NAMALWA (cell line): ENCODE results near the gene ZNF367.
A peak's percentile ranks its signal among the peaks of the same experiment; 100 is the strongest.

Experiments used
- DNase-seq: peaks from one replicate; pipeline ENCODE4 v3.0.0-alpha.2; 2015; ENCODE audit warnings: low spot score

ZNF367 gene

DNA sequence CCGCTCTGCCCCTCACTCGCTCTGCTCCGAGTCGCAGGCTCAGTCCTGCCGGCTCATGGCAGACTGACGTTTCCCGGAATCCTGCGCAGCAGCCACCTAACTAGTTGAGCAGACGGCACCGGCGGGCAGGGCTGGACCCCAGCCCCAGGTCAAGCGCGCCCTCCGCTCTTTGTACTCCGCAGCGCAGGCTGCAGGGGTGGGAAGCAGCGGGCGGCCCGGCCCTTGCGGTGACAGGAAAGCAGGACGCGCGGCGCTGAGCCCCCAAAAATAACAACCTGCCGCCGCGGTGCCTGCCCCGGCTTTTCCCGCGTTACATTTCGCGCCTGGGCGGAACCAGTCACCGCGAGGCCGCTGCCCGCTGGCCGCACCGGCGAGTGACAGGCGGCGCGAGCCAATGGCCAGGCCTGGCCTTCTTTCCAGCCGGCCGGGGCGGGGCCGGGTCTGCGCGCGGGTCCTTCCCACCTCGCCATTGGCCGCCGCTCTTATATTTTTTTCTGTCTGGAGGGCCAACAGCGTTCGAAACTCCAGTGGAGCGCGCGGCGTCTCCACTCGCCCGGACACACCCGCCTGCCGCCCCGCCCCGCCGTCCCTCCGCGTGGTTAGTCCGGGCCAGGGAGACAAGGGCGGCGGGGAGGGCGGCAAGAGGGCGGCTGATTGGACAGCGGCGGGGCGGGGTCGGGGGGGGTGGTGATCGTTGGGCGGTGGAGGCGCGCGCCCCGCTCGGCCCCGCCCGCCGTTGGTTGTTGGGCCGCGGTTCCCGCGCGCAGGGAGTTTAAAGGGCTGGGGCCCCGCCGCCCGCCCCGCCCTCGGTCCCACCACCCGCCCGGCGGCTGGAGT, at the start of gene ZNF367:
Gene ZNF367 (minus strand): TSS at position 288 of the 837 bp plus-strand sequence. CDS start 338 bp downstream, outside the sequence.
- DNase-seq, result peak; percentile 97

DNA sequence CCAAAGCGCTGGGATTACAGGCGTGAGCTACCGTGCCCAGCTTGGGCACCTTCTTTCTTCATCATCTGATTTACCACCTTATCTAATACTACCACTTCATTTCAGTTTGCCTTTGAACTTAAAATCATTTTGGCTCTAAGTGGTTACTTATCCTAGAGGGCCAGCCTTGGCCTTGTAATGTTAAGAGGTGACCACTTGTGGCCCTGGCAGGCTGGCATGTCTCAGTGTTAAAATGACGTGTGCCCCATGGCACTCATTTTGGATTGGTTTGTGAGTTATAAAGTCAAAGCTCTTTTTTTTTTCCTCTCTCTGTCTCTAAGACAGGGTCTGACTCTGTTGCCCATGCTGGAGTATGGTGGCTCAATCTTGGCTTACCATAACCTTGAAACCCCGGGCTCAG, 49.6 kb upstream of the ZNF367 start:
- no peak for DNase-seq

DNA sequence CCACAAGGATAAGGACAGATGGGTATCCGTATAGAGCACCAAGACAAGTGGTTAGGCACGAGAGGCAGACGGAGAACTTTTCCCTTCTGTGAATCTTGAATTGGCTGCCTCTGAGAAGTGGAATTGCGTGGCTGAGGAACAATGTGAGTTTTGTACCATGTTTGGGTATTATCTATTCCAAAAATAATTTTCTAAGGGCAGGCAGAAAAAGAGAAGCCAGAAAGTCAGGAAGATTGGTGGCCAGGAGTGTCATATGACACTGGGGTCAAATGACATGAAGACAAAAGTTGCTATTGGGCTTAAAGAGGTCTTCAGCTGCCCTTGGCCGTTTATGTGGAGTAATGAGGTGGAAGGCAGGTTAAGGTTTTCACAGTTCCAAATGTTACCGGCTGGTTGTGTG, 46.3 kb upstream of the ZNF367 start:
- DNase-seq, result no peak

DNA sequence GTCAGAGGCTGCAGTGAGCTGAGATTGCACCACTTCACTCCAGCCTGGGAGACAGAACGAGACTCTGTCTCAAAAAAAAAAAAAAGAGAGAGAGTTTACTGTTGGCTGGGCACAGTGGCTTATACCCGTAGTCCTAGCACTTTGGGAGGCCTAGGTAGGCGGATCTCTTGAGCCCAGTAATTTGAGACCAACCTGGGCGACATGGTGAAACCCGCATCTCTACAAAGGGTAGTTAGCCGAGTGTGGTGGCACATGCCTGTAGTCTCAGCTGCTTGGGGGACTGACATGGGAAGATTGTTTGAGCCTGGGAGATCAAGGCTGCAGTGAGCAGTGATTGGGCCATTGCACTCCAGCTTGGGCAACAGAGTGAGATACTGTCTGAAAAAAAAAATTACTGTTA, 44.4 kb upstream of the ZNF367 start:
- DNase-seq, result no peak

DNA sequence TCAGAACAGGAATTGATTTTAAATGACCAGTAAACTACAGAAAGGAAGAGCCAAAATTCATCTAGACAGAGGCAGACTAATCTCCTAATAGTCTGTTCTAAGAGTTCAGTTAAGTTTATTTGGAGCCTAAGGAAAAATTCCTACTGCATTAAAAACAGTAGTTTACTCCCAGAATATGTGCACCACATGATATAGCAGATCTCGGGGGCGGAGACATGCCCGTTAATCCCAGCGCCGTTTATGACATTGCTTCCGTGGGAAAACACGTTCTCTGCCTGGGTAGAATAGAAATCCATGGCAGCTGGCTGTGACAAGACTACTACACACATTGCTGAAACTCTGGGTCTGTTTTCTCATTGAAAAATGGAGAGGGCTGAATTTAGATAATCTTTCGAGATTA, 43.2 kb upstream of the ZNF367 start:
- DNase-seq, result no peak

DNA sequence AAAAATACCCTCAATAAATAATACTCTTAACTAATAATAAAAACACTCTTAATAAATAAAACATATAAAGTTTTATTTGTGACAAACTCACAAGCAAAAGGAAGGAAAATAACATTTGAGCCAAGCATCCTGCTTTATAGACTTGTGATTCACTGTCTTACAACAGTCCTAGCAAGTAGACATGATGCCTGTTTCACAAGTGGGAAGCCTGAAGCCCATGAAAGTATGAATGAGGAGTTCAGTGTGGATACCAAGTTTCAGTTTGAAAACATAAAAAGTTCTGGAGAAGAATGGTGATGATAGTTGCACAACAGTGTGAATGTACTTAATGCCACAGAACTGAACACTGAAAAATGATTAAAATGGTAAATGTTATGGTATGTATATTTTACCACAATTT, 42.7 kb upstream of the ZNF367 start:
- no peak for DNase-seq

DNA sequence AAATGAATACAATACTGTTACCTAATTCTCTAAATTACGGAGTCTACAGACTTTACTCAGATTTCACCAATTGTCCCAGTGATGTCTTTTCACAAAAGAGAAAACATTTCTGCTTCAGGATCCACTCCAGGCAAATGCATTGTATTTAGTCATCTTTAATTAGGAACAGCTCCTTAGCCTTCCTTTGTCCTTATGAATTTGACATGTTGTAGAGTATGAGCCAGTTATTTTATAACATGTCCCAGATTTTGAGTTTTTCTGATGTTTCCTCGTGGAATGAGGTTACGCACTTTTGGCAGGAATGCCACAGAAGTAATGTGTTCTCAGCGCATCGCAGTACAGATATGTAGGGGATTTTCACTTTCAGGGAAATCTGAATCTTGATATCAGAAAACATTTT, 42.3 kb upstream of the ZNF367 start:
- no peak for DNase-seq

DNA sequence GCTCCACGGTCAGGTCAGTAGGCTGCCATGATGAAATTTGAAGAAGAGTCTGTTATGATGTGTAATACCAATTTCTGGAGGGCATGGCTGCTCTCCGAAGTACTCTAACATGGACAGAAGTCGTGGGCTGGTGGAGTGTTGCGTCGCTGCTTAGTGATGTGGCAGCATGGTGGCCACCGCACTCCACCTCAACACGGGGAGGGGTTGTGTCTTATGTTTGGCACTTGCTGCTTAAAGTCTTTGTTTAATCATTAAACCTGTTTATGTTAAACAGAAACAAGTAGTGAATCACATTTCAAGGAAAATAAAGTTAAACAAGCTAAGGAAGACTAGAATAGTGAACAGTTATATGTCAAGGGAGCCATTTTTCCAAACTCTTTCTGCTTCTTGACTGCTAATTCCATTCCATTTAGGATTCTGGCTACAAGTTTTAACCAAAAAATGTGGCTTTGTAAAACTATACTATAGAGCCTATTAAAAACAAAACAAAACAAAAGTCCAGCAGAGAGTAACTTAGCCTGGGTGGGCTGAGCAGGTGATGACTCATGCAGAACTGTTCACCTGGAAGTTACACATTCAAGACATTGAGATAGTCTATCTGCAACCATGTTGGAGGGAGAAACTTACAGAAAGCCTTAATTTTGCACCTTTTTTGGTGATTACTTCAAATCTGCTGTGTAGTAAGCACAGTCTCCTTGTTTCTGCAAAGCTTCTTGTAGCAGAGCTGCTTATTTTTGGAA, 41.3 kb upstream of the ZNF367 start:
- DNase-seq, result no peak

DNA sequence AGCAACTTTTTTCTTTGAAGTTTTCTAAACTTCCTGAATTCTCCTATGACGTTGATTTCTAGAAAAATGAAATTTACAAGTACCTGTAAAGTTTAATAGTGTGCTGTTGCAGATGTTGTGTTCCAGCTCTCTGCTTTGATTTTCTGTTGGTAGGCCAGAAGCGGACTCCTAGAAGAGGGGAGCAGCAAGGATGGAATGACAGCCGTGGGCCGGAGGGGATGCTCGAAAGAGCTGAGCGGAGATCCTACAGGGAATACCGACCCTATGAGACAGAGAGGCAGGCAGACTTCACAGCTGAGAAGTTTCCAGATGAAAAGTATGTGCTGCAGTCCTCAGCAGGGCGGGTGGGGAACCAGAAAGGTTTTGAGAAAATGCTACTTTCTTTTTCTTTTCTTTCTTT, 40.1 kb upstream of the ZNF367 start:
- no peak for DNase-seq

DNA sequence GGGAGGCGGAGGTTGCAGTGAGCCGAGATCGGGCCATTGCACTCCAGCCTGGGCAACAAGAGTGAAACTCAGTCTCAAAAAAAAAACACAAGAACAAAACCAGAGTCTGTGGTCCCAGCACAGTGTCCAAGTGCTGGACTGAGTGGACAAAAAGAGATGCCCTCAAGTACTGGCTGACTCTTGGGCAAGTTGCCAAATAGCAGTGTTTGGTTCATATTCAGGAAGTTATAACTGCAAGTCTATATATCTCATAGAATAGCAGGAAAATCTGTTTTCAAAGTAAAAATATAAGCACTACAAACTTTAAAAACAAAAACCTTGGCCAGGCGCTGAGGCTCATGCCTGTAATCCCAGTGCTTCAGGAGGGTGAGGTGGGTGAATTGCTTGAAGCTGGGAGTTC, 39.1 kb upstream of the ZNF367 start:
- no peak for DNase-seq

DNA sequence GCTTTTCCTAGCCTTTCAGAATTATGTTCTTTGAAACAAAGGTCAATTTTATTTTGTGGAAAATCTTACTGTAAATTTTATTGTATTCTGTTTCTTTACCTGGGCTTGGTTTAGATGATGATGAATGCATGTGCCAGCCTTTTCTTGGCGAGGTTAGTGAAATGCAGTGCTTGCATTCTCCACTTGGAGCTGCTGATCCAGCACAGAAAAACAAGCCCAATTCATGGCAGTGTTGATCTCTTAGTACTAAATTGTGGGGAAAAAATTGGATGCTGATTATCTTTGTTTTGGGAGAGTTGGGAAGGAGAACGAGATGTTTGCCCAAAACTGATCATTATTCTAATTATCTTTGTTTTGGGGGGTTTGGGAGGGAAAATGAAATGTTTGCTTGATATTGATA, 35.5 kb upstream of the ZNF367 start:
- peak; percentile 27 for DNase-seq

DNA sequence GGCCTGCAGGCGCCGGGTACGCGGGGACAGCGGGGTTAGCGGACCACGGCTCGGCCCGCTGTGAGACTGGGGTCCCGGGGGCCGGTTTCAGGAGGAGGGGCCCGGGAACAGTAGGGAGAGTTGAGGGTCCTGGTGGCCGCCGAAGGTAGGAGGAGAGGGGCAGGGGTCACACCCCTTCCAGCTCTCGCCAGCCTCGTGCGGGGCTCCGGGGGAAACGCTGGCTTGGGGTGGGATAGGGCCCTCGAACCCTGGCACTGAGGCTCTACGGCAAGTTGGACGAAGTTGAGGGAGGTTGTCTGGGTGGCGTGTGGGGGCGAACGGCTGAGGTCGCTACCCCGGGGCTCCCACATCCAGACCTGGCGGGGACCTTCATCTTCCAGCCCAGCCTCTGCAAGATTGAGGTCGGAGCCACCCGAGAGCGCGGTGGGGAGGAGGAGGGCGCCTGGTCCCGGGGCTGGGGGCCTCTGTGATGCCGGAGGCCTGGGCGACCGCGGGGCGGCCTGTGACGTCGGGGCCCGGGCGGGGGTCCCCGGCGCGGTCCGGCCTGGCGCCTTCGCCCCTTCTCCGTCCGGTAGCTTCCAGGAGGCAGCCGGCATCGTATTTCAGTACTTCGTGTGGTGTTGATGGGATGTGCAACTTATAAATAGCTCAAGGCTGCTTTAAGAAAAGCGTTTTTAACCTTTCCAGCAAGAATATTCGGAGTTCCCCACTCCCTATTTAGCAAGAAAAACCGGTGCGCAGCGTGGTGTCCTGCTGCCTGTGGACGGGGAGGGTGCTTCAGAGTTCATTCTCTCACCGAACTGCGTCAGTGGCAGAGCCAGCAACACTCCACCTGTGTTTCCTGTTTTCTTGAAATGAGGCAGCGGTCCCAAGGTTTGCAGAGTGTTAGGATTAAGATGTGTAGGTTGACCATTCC, 32.7 kb upstream of the ZNF367 start:
- no peak for DNase-seq

DNA sequence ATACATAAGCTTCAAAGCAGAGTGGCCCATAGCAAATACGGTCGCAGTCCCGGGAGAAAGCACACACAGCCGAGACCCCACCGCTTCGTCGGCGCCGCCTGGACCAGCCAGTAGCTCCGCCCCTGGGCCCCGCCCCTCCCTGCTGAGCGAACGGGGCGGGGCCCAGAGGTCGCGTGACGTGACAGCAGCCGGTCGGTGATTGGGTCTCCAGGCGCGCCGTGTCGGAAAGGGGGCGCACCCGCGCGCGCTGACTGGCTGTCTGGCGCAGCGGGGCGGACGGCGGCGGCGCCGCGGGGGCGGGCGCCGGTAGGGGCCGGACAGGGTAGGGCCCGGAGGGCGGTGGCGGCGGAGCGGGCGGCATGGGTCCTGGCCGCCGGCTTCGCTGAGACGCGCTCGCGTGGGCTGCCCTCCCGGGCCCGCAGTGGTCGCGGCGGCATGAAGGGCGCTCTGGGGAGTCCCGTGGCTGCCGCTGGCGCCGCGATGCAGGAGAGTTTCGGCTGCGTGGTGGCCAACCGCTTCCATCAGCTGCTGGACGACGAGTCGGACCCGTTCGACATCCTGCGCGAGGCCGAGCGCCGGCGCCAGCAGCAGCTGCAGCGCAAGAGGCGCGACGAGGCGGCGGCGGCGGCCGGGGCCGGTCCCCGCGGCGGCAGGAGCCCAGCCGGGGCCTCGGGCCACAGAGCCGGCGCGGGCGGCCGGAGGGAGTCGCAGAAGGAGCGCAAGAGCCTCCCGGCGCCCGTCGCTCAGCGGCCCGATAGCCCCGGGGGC, 31.9 kb upstream of the ZNF367 start, which contains the start of gene HABP4:
Gene HABP4 (plus strand): TSS at position 325 of the 768 bp plus-strand sequence. CDS start 111 bp downstream, at position 436.
- DNase-seq, result peak; percentile 95

DNA sequence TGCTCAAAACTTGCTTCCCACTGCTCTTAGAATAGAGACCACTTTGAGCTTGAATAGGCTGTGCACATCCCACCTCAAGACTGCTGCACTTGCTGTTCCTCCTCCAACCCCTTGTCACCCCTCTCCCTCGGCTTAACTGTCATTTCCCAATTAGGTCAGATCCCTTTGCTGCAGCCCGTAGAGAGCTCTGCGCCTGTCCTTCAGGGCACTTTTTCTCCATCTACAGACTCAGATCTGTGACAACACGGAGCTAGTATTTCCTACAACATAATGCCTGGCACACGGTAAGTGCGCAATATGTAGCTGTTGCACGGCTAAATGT, 31.3 kb upstream of the ZNF367 start:
- DNase-seq, result no peak

DNA sequence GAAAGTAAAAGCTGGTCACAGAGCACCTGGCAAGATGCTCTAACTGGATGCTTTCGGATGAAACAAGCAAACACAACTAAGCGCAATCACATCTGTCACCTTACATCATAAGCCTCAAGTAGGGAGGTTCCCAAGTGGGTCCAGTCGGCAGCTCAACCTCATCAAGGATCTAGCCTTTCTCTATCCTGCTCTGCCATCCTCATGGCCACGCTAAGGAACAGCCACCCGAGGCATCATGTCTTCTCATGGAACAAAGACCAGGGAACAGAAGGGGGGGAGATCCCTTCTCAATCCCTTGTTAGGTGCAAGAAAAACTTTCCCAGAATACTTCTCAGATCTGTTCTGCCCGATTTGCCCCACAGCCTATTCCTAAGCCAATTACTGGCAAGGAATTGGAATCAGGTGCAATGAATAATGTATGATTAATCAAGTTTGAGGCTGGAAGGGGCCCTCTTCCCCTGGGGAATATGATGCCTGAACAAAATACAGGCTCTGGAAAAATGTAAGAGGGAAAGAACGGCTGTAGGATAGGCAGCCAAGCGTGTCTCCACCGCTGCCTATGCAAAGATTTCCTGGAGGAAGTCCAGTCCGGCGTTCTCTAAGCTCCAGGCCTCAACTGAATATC, 30.5 kb upstream of the ZNF367 start:
- no peak for DNase-seq

DNA sequence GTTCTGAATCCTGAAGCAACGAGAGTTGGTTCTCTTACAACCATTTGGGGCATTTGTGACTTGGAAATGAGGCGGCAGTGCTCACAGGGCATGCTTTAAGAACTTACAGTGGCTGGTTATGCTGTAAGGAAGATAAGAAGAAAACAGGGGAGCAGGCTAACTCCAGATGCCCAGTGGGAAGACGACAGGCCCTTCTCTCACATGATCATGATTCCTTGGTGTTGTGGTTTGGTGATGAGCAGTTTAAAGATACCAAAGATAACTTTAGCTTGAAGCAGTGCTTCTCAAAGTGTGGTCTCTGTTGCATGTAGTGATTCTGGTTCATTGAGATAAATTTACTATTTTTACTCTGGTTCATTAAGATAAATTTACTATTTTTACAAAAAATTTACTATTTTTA, 29.2 kb upstream of the ZNF367 start:
- no peak for DNase-seq

DNA sequence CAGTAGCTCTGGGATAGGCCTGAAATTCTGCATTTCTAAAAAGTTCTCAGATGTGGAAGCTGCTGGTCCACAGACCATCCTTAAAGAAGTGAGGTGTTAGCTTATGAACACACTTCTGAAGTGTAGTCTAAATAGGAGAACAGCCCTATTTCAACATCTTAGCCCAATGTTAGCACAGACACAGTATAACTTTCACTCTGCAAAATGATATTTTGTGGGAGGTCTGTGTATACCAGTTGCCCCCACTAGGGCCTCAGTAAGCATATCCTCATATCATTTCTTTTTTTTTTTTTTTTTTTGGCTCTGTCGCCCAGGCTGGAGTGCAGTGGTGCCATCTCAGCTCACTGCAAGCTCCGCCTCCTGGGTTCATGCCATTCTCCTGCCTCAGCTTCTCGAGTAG, 24.3 kb upstream of the ZNF367 start:
- DNase-seq, result peak; percentile 49

DNA sequence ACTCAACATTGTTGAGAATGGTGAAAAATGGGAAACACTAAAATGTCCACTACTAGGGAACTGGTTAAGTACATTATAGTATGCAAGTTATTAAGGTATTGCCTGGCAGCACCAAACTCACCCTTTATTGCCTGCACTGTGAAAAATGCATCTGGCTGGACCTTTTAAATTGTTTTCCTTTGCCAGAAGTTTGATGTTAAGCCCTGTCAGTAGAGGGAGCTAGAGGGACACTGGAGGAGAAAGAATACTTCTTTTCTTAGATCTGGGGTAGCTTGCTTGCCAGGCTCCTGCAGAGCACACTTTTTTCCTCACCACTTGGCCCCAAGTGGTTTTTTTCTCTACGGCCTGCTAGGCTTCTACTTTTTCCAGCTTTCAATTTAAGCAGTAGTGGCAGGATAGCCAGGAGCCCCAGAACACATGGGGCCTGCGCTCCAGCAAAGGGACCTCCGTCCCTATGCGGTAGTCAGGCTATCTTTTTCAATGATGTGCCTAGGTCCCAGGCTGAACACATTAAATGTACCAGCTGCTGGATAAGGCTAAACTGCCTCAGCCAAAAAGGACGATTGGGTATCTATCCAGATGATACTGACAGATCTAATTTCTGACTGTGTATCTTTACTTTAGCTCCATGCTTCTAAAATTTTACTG, 23.8 kb upstream of the ZNF367 start:
- peak; percentile 85 for DNase-seq

DNA sequence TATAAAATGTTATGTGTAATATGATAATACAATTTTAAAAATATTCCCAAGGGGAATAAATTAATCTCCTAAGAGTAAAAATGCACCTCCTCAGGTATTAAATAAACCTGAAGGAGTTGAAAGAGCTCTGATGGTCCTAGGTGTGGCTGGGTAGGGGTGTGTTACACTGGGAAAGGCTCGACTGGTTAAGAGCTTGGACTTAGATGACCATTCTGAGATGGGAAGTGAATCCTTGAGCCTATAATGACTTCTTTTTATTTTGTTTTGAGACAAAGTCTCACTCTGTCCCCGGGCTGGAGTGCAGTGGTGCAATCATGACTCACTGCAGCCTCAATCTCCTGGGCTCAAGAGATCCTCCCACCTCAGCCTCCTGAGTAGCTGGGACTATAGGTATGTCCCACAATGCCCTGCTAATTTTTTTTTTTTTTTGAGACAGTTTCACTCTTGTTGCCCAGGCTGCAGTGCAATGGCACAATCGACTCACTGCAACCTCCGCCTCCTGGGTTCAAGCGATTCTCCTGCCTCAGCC, 22.6 kb upstream of the ZNF367 start:
- DNase-seq, result no peak

DNA sequence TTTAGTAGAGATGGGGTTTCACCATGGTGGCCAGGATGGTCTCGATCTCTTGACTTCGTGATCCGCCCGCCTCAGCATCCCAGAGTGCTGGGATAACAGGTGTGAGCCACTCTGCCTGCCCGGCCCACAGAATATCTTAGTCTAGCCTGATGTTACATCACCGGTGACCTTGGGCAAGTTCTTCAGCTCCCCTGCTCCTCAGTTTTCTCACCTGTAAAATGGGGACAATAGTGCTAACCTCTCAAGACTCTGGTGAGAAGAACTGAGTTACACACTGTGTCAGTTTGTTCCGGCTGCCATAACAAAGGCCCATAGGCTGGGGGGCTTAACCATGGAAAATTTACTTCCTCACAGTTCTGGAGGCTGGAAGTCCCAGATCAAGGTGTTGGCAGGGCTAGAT, 19.3 kb upstream of the ZNF367 start:
- no peak for DNase-seq
